ENCODE measurements around the gene NEDD4.

DNA sequence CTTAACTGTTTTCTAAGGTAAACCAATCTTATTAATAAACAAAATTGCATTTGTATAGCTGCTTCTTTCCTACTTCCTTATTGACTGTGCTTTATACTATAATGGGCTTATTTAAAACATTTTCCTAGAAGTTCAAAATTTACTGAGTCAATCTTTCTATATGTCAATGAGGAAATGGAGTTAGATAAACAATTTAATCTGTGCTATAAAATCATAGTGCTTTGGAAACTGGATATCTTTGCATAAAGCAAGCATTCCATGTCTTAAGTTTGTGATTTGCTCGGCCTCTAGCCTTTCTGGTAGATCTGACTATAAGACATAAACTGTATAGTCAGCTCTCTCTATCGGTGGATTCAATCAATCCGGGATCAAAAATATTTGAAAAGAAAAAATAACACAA is 99.6 kb downstream of the NEDD4 start:
- TF ChIP-seq CEBPB (IDR thresholded peaks at IDR 0.05): no peak
- TF ChIP-seq, protein P1, sequence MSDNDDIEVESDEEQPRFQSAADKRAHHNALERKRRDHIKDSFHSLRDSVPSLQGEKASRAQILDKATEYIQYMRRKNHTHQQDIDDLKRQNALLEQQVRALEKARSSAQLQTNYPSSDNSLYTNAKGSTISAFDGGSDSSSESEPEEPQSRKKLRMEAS (IDR thresholded peaks at IDR 0.05): no peak
- no peak for TF ChIP-seq TAF1 (IDR thresholded peaks at IDR 0.05; ENCODE audit: low read depth)
- no peak for TF ChIP-seq RAD21 (IDR thresholded peaks at IDR 0.05; ENCODE audit: low read depth)
- TF ChIP-seq, protein P2, sequence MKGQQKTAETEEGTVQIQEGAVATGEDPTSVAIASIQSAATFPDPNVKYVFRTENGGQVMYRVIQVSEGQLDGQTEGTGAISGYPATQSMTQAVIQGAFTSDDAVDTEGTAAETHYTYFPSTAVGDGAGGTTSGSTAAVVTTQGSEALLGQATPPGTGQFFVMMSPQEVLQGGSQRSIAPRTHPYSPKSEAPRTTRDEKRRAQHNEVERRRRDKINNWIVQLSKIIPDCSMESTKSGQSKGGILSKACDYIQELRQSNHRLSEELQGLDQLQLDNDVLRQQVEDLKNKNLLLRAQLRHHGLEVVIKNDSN (IDR thresholded peaks at IDR 0.05): no peak
- TF ChIP-seq CREB1 (IDR thresholded peaks at IDR 0.05; ENCODE audit: low read depth): no peak
- TF ChIP-seq, protein P3, sequence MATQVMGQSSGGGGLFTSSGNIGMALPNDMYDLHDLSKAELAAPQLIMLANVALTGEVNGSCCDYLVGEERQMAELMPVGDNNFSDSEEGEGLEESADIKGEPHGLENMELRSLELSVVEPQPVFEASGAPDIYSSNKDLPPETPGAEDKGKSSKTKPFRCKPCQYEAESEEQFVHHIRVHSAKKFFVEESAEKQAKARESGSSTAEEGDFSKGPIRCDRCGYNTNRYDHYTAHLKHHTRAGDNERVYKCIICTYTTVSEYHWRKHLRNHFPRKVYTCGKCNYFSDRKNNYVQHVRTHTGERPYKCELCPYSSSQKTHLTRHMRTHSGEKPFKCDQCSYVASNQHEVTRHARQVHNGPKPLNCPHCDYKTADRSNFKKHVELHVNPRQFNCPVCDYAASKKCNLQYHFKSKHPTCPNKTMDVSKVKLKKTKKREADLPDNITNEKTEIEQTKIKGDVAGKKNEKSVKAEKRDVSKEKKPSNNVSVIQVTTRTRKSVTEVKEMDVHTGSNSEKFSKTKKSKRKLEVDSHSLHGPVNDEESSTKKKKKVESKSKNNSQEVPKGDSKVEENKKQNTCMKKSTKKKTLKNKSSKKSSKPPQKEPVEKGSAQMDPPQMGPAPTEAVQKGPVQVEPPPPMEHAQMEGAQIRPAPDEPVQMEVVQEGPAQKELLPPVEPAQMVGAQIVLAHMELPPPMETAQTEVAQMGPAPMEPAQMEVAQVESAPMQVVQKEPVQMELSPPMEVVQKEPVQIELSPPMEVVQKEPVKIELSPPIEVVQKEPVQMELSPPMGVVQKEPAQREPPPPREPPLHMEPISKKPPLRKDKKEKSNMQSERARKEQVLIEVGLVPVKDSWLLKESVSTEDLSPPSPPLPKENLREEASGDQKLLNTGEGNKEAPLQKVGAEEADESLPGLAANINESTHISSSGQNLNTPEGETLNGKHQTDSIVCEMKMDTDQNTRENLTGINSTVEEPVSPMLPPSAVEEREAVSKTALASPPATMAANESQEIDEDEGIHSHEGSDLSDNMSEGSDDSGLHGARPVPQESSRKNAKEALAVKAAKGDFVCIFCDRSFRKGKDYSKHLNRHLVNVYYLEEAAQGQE (IDR thresholded peaks at IDR 0.05; ENCODE audit: low read depth): no peak
- no peak for TF ChIP-seq YY1 (IDR thresholded peaks at IDR 0.05; ENCODE audit: low read depth)
- no peak for TF ChIP-seq NFIC (IDR thresholded peaks at IDR 0.05)
- no peak for TF ChIP-seq EP300 (IDR thresholded peaks at IDR 0.05; ENCODE audit: borderline replicate concordance)
- TF ChIP-seq FOXM1 (IDR thresholded peaks at IDR 0.05; ENCODE audit: borderline replicate concordance, low read depth): no peak
- no peak for TF ChIP-seq TEAD4 (IDR thresholded peaks at IDR 0.05)
- no peak for TF ChIP-seq ZBTB7A (IDR thresholded peaks at IDR 0.05; ENCODE audit: low read depth)
- no peak for TF ChIP-seq EGR1 (IDR thresholded peaks at IDR 0.05)

All from Ishikawa (cell line).